Renal cortical epithelial cell (primary cell): ENCODE data around the gene VN1R2. TPM values are rescaled to one million over a fixed set of nuclear protein-coding genes. Genes with fewer than 3 reads are reported as not detected.
"Not testable (repeated sequence)": the region's sequence is repeated elsewhere in the genome, so short reads cannot be mapped to it uniquely, and the experiment has no call there.

ENCODE experiments used
- DNase-seq: peaks from one replicate; pipeline ENCODE4 v3.0.0-alpha.2; 2011; ENCODE audit warnings: low read depth
- total RNA-seq: library from RNA; depleted of rRNA; stranded (reverse); fragments of >200 nt; gene quantifications from 2 replicates; pipeline ENCODE4 v1.2.3, GENCODE V29; 2014

VN1R2 gene, protein sequence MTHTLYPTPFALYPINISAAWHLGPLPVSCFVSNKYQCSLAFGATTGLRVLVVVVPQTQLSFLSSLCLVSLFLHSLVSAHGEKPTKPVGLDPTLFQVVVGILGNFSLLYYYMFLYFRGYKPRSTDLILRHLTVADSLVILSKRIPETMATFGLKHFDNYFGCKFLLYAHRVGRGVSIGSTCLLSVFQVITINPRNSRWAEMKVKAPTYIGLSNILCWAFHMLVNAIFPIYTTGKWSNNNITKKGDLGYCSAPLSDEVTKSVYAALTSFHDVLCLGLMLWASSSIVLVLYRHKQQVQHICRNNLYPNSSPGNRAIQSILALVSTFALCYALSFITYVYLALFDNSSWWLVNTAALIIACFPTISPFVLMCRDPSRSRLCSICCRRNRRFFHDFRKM
- total RNA-seq = not detected in 2 replicates

DNA sequence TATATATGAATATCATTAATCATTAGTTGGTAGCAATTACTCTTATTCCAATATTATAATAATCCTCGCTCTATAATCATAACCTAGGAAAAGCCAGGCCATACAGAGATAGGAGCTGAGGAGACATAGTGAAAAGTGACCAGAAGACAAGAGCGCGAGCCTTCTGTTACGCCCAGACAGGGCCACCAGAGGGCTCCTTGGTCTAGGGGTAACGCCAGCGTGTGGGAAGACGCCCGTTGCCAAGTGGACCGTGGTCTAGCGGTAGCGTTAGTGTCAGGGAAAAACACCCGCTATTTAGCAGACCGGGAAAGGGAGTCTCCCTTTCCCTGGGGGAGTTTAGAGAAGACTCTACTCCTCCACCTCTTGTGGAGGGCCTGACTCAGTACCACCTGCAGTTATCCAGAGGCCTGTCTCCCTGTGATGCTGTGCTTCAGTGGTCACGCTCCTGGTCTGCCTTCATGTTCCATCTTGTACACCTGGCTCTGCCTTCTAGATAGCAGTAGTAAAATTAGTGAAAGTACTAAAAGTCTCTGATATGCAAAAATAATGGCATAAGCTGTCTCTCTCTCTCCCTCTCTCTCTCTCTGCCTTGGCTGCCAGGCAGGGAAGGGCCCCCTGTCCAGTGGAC is at the start of gene VN1R2:
VN1R2 (plus strand) TSS at position 578 of the 628 bp plus-strand sequence. CDS start 84 bp downstream, outside the sequence.
- not testable (repeated sequence) for DNase-seq

DNA sequence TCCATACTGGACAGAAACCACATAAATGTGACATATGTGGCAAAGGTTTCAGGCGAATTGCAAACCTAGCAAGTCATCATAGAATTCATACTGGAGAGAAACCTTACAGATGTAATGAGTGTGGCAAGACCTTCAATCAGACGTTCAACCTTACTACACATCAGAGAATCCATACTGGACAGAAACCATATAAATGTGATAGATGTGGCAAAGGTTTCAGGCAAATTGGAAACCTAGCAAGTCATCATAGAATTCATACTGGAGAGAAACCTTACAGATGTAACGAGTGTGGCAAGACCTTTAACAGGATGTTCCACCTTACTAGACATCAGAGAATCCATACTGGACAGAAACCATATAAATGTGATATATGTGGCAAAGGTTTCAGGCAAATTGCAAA is 46.5 kb upstream of the VN1R2 start:
- not testable (repeated sequence) for DNase-seq

DNA sequence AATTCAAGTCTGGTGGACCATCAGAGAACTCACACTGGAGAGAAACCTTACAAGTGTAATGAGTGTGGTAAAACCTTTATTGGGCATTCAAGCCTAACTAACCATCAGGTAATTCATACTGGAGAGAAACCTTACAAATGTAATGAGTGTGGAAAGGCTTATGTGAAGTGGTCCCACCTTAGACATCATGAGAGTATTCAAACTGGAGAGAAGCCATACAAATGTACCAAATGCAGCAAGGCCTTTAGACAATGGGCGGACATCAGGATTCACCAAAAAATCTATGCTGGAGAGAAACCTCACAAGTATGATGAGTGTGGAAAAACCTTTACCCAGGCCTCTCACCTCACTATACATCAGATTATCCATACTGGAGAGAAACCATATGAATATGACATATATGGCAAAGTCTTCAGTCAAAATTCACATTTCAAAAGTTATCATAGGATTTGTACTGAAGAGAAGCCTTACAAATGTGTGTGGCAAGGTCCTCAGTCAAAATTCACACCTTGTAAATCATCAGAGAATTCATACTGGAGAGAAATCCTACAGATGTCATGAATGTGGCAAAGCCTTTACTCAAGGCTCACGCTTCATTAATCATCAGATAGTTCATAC is 45.3 kb upstream of the VN1R2 start:
- no peak for DNase-seq

DNA sequence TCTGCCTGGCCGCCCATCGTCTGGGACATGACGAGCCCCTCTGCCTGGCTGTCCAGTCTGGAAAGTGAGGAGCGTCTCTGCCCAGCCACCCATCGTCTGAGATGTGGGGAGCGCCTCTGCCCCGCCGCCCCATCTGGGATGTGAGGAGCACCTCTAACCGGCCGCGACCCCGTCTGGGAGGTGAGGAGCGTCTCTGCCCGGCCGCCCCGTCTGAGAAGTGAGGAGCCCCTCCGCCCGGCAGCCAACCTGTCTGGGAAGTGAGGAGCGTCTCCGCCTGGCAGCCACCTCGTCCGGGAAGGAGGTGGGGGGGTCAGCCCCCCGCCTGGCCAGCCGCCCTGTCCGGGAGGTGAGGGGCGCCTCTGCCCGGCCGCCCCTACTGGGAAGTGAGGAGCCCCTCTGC is 35.4 kb upstream of the VN1R2 start:
- not testable (repeated sequence) for DNase-seq

DNA sequence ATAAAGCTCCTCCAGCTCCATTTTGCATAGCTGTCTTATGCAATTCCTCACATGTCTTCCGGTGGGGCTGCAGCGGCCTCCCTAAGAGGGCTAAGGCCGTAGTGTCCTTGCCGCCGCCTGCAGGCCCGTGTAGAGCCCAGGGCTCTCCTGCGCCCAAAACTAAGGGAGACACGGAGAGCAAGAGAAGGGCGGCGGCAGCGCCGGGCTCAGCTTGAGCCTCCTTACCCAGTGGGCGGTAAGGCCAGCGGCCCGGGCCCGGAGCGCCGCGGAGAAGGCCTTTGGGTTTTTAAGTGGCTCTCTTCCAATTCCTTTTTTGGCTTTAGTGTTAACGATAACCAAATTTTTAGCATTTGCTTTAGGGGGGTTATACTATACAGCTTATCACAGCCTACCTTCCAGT is 33.5 kb upstream of the VN1R2 start:
- no peak for DNase-seq

DNA sequence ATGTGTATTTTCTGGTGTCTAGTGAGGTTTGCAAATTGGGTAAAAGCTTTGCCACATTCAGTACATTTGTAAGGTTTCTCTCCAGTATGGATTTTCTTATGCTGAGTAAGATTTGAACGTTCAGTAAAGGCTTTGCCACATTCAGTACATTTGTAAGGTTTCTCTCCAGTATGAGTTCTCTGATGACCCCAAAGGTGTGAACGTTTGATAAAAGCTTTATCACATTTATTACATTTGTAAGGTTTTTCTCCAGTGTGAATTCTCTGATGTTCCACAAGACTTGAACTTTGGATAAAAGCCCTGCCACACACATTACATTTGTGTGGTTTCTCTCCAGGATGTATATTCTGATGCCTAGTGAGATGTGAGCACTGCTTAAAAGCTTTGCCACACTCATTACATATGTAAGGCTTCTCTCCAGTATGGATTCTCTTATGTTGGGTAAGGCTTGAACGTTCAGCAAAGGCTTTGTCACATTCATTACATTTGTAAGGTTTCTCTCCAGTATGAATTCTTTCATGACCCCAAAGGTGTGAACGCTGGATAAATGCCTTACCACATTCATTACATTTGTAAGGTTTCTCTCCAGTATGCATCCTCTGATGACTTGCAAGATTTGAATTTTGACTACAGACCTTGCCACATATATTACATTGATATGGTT is 20.8 kb upstream of the VN1R2 start:
- no peak for DNase-seq

DNA sequence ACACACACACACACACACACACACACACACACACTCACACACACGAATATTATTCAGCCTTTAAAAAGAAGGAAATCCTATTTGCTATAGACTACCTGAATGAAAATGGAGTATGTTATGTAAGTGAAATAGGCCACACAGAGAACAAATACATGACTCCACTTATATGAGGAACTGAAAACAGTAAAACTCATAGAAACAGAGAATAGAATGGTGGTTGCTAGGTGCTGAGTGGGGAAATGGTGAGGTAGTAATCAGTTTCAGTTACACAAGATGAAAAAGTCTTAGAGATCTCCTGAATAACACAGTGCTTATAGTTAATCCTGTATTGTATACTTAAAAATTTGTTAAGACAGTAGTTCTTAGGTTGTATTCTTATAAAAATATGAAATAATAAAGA is 11.6 kb upstream of the VN1R2 start:
- no peak for DNase-seq

DNA sequence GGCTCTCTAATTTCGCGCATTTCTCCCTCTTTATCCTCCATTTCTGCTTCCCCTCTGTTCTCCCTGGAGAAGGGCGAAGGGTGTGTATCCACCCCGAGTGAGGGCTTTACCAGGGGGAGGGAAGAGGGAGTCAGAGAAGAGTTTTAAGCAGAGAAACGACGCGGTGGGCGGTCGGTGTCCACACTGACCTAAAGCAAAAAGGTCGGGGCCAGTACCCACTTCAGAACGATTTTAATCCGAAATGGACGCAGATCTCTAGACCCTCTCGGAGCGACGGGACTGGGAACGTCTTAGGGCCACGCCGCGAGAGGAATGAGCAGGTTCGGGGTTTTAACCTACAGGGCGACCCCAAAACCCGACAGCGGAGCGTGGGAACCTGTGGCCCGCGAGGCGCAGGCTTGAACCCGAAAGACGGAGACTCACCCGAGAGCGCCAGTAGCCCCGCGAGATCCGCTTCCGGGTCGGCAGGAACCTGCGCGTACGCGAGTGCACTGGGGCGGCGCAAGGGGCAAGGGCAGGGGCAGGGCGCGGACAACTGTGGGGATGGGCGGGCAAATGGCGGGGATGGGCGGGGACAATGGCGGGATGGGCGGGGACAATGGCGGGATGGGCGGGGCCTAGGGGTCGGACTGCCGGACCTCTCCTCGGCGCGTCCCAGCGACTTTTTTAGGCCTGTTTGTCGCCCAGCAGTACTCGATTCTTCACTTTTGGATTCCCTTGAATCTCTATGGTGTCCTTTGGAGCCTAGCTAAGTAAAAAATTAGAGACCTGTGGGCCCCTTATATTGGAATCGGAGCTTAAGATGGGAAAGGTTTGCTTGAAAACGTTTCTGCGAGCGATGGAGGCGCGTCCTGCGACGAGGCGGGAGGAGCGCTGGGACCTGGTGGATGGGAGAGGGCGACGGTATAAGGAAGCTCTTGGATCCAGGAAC is 3.4 kb upstream of the VN1R2 start, which contains the start of gene ZNF677:
ZNF677 (minus strand) TSS at position 463 of the 931 bp plus-strand sequence. CDS start 3,323 bp downstream, outside the sequence.
- DNase-seq = peak; percentile 57

DNA sequence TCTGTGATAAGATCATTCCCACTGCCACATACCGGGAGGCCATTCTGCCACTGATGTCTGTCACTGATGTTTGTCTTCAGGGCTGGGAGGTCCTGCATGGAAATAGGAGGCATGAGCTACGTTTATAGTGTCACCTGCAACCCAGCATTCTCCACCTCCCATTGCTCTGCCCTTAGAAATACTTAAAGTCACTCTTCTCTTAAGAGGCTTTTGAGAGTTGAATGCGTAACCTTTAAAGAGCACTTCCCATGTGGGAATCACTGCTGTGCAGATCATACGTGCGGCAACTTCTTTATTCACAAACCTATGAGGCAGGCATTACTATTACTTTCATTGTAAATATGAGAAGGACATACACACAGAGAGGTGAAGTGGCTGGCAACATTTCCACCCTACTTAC is 9.5 kb downstream of the VN1R2 start, which contains the start of gene VN1R4:
VN1R4 (minus strand) TSS at position 101 of the 400 bp plus-strand sequence; CDS start at position 43, 58 bp downstream.
- DNase-seq = not testable (repeated sequence)

DNA sequence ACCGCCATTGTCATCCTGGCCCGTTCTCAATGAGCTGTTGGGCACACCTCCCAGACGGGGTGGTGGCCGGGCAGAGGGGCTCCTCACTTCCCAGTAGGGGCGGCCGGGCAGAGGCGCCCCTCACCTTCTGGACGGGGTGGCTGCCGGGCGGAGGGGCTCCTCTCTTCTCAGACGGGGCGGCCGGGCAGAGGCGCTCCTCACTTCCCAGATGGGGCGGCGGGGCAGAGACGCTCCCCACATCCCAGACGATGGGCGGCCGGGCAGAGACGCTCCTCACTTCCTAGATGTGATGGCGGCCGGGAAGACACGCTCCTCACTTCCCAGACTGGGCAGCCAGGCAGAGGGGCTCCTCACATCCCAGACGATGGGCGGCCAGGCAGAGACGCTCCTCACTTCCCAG is 11.8 kb downstream of the VN1R2 start:
- DNase-seq = not testable (repeated sequence)

DNA sequence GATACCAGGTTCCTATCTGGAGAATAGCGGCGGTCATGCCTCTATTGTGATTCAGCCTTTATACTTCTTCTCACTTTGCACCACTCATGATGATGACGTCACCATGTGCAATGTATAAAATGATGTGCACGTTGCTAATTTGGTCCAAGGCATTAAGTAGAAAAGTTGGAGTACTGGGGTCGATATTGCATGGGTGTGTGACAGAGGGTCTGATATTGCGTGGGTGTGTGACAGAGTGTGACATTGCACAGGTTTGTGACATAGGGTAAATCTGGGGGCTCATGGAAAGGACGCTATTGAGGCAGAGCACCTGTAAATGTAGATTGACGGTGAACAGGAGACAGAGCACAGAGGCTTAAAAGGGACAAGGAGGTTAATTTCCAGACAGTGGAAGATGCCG is 14.0 kb downstream of the VN1R2 start:
- no peak for DNase-seq

DNA sequence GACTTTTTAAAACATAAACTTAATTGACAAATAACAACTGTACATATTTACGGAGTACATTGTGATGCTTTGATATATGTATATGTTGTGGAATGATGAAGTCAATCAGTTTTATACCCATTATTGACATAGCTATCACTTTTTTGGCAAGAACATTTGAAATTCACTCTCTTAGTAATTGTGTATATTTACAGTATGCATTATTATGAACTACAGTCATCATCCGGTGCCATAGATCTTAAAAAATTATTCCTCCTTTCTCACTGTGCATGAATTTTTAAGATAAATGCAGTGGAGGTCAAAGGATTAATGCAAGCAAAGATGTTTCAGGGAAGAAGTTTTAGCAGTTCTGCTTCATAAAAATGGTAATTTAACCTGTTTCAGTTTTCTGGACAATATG is 17.4 kb downstream of the VN1R2 start:
- DNase-seq = no peak

DNA sequence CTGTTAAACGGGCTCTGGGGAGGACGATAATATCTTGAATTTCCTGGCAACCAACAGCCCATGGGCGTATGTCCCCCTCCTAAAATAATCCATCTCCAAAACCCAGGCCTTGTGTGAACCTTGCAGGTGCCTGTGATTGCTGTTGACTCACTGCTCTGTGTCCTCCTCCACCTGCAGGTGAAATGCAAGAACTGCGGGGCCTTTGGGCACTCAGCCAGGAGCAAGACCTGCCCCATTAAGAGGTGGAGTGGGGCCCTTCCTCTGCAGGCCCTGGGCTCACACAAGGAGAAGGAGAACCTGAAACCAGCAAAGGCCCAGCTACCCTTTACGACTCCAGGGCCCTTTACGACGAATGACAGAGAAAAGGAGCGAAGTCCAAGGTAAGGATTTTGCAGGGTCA is 23.9 kb downstream of the VN1R2 start:
- DNase-seq = not testable (repeated sequence)

DNA sequence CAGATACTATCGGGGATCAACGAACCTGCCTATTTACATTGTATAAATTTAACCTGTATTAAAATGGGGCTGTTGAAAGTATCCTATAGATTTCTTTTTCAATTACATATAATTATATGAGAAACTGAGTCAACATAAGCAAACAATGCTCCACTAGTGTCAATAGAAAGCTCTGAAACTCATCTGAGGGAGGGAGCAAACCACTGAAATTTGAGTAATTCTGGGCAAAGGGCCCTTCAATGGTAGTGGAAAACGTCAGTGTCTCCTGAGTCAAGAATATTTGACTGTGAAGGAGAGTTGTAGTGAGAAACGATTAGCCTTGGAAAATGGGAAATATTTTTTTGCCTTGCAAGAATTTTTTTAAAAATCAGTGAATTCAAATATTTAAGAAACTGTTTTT is 27.0 kb downstream of the VN1R2 start:
- no peak for DNase-seq

DNA sequence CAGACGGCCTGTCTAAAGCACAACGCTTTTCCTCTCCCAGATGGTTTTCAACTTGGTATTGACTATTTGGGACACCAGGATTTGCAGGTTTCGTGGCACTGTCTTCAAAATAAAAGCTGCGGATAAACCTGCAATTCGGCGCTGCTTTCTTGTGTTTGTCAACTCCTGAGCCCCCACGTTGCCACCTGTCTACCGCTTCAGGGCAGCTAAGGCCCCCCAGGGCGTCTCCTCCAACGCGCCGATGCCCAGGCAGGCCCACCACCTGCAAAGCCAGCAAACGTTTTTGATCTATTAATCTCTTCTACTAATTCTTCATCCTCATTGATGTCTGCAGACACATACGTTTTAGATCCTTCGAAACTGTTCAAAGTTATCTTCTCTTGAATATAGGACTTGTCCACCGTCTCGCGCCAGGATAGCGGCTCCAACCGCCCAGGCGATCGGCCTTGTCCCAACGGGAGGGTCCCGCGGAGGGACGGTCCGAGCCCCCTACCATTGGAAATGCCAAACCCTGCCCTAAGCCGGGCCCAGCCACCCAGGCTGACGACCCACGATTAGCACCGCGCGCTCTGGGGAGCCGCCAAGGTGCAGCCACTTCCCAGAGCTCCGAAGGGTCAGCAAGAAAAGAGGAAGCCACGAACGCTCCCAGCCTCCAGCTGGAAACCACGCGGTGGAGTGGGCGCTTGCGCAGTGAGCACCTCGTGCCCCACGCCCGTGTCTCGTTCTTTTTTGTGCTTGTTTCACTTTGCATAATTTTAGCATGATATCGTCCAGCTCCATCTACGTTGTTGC is 32.9 kb downstream of the VN1R2 start:
- no peak for DNase-seq

DNA sequence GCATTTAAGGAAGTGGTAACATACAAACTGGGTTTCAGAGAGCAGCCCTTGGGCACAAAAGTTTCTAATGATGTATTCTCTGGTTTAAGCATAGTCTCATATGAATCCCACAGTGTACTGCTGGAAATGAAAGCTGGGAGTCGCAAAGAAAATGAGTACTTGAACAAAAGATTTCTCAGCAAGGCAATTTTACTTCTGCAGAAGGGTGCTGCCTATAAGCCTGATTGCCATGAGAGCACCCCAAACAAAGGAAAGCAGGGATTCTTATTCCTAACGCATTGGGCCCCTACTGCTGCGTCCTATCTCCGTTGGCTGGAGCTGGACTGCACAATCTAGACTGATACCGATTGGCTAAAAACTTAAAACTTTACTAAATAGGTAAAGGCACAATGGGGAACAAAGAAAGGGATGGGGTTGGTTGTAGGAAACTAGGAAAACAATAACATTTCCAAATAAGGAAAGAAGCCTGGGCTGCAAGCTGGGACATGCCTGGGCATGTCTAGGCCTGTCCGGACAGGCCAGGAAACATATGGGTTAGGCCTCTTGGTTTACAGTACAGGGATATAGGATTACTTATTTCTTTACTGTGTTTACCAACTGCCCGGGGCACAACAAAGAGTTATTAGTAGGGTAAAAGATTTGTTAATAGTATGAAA is 36.8 kb downstream of the VN1R2 start:
- no peak for DNase-seq

DNA sequence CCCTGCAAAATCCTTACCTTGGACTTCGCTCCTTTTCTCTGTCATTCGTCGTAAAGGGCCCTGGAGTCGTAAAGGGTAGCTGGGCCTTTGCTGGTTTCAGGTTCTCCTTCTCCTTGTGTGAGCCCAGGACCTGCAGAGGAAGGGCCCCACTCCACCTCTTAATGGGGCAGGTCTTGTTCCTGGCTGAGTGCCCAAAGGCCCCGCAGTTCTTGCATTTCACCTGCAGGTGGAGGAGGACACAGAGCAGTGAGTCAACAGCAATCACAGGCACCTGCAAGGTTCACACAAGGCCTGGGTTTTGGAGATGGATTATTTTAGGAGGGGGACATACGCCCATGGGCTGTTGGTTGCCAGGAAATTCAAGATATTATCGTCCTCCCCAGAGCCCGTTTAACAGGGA is 43.2 kb downstream of the VN1R2 start:
- not testable (repeated sequence) for DNase-seq

DNA sequence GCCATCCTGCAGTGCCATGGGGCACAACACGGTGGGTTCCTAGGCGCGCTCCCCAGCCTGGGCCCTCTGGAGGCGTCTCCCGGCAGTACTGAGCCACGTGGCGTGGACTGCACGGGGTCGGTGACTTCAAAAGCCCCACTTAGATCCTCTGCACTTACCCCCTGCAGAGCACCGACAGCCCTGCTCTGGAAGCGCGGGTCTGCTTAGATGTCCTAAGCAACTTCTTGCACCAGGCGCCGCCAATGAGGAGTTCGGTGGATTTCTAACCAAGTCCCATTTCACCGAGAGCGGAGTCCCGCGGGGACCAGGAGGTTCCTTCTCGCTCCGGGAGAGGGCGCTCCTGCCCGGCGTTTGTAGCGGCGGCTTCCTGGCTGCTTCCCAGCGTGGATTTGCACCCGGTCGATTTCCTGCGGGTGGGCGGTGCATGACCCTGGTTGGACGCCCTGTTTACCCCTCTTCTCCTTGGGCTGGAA is 50.3 kb downstream of the VN1R2 start:
- DNase-seq = no peak
